CD8-positive, alpha-beta memory T cell (primary cell): Measurements from ENCODE around the gene OR13J1. TPM values are rescaled to one million over a fixed set of nuclear protein-coding genes. Genes with fewer than 3 reads are reported as not detected.
A peak's percentile ranks its signal among the peaks of the same experiment; 100 is the strongest.

Experiments used
- CTCF ChIA-PET: fragments of 350-600 bp; sonication (Branson Sonifier 250); formaldehyde crosslinking; loops from one replicate; lab custom pipeline; 2021; ENCODE audit warnings: antibody characterized with exemption; lab: Charles Lee
- POLR2A ChIA-PET: fragments of 350-600 bp; sonication (Branson Sonifier 250); formaldehyde crosslinking; loops from one replicate; lab custom pipeline; 2021; ENCODE audit warnings: antibody characterized with exemption; lab: Charles Lee
- DNase-seq, 5 donors: peaks; one replicate each; pipeline versions ENCODE4 v3.0.0 to v3.0.0-alpha.2; 2020 to 2022; ENCODE audit warnings: mixed read lengths in 1 of 5
- H3K27ac ChIP-seq: one replicate; pipeline ENCODE4 v1.7.0; 2013; ENCODE audit warnings: low read depth, mild to moderate bottlenecking, low read length, moderate library complexity
- H3K27me3 ChIP-seq: 2 replicates; pipeline ENCODE4 v1.7.0; 2013; ENCODE audit warnings: low read length, mild to moderate bottlenecking; ENCODE audit not compliant: insufficient read depth, poor library complexity, severe bottlenecking
- H3K36me3 ChIP-seq: 2 replicates; pipeline ENCODE4 v1.7.0; 2013; ENCODE audit warnings: mild to moderate bottlenecking, low read length, moderate library complexity; ENCODE audit not compliant: insufficient read depth
- H3K4me1 ChIP-seq: 2 replicates; pipeline ENCODE4 v1.7.0; 2013; ENCODE audit warnings: mild to moderate bottlenecking, low read length, moderate library complexity; ENCODE audit not compliant: insufficient read depth
- H3K4me3 ChIP-seq: 2 replicates; pipeline ENCODE4 v1.7.0; 2013; ENCODE audit warnings: mild to moderate bottlenecking, low read length
- H3K9me3 ChIP-seq: 2 replicates; pipeline ENCODE4 v1.7.0; 2013; ENCODE audit warnings: mild to moderate bottlenecking, low read length
- H3K27ac Mint-ChIP-seq, 8 donors: one replicate each; pipeline ENCODE4 v1.8.0; 2020 to 2021; ENCODE audit warnings: mixed read lengths in 8 of 8, mild to moderate bottlenecking in 6 of 8, inconsistent platforms in 3 of 8, moderate library complexity in 3 of 8
- H3K27me3 Mint-ChIP-seq, 2 donors: one replicate each; pipeline ENCODE4 v1.8.0; 2020 to 2021; ENCODE audit warnings: mixed read lengths in 2 of 2, mild to moderate bottlenecking in 1 of 2, moderate library complexity in 1 of 2
- H3K36me3 Mint-ChIP-seq, 3 donors: one replicate each; pipeline ENCODE4 v1.8.0; 2020 to 2021; ENCODE audit warnings: mixed read lengths in 3 of 3, inconsistent platforms in 1 of 3, mild to moderate bottlenecking in 1 of 3
- H3K4me1 Mint-ChIP-seq, 3 donors: one replicate each; pipeline ENCODE4 v1.8.0; 2020 to 2021; ENCODE audit warnings: mixed read lengths in 3 of 3, inconsistent platforms in 1 of 3, mild to moderate bottlenecking in 1 of 3
- H3K4me3 Mint-ChIP-seq, 7 donors: one replicate each; pipeline ENCODE4 v1.8.0; 2020 to 2021; ENCODE audit warnings: mixed read lengths in 7 of 7, mild to moderate bottlenecking in 6 of 7, moderate library complexity in 4 of 7, inconsistent platforms in 2 of 7
- H3K9me3 Mint-ChIP-seq, 5 donors: one replicate each; pipeline ENCODE4 v1.8.0; 2020 to 2022; ENCODE audit warnings: mixed read lengths in 5 of 5, mild to moderate bottlenecking in 3 of 5, moderate library complexity in 2 of 5, inconsistent platforms in 1 of 5
- polyA plus RNA-seq: library from polyadenylated mRNA; unstranded; fragments of 300-500 nt; fragmentation: Illumina TruSeq; gene quantifications from one replicate; pipeline ENCODE4 v1.2.3, GENCODE V29; 2021
- total RNA-seq, 2 experiments: library from RNA; stranded (reverse); gene quantifications; one replicate each; pipeline ENCODE4 v1.2.3, GENCODE V29; 2021

Gene OR13J1
- total and polyA plus RNA-seq, 3 experiments from 2014 or later = not detected

DNA sequence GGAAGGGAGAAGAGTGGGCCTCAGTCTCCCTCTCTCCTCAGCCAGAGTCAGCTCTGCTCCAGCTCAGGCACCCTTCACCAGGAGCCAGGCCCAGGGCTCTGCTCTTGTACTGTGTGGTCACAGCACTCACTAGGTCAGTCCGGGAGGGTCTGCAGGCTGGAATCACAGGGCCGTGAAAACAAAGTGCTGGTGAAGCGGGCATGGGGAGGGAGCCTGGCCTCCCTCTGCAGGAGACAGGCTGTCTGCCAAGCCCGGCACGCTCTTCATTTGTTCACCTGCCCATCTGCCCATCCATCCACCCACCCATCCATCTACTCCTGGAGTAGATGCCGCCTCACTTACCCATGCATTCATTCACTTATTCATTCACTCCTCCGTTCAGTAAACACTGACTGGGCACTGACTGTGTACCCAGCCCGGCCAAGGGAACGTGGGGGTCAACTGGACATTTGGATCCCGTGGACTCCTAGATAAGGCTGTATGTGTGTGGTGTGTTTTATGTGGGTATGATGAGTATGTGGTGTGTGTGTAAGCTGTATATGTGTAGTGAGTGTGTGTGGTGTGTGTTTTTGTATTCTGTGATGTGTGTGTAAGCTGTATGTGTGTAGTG is 42.7 kb upstream of the OR13J1 start:
- H3K27me3 Mint-ChIP-seq = no peaks in the 10 kb centered on the region
- no peaks in the 10 kb centered on the region for H3K9me3 ChIP-seq
- CTCF ChIA-PET = interaction anchor here (1.1 kb wide), 1 partner anchor 42 kb away, joined by 3 read pairs; no protein-coding TSS in a partner anchor
- no peaks in the 10 kb centered on the region for H3K36me3 ChIP-seq
- H3K4me1 ChIP-seq = peaks cover 48% of the 10 kb centered on the region
- no peak overlapping the region for H3K4me3 ChIP-seq
- no peaks in the 10 kb centered on the region for H3K36me3 Mint-ChIP-seq
- no peak overlapping the region for H3K27ac Mint-ChIP-seq
- no peaks in the 10 kb centered on the region for H3K9me3 Mint-ChIP-seq
- H3K4me1 Mint-ChIP-seq = peaks cover 30 to 45% (median 35%) of the 10 kb centered on the region in 3 donors
- POLR2A ChIA-PET = no interaction called here
- no peak for DNase-seq
- H3K4me3 Mint-ChIP-seq = no peak overlapping the region
- H3K27ac ChIP-seq = no peak overlapping the region
- H3K27me3 ChIP-seq = no peaks in the 10 kb centered on the region

DNA sequence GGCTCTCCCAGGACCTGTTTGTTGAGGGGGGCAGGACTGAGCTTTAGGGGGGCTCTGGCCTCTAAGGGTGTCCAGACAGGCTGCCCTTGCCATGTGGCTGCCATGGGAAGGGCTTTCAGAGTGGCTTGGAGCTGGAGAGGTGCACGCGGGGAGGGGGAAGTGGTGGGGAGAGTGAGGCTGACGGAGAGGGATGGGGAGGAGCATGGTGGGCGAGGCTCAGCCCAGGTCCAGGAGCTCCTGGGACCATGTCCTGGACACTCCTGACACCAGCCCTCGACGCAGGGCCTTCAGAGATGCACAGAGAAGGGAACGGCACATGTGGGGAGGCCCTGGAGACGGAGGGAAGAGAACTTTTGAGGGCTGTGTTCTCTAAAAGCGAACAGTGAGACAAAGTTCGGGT is 41.5 kb upstream of the OR13J1 start:
- Mint-ChIP-seq H3K4me3 (peak overlapping the region in 1 of 7 donors; percentile 34), H3K9me3 (no peaks in the 10 kb centered on the region), H3K36me3 (no peaks in the 10 kb centered on the region), H3K27me3 (no peaks in the 10 kb centered on the region), H3K27ac (peak overlapping the region in 3 of 8 donors; percentile 15 to 55 (median 35)), H3K4me1 (peaks cover 30 to 54% (median 35%) of the 10 kb centered on the region in 3 donors)
- peaks cover 60% of the 10 kb centered on the region for H3K4me1 ChIP-seq
- DNase-seq = no peak
- no peaks in the 10 kb centered on the region for H3K27me3 ChIP-seq
- no peaks in the 10 kb centered on the region for H3K36me3 ChIP-seq
- ChIA-PET POLR2A (interaction anchor here (1.5 kb wide), 1 partner anchor 264 kb away, joined by 3 read pairs; no protein-coding TSS in a partner anchor), CTCF (interaction anchor here (1.1 to 1.7 kb wide), 6 partner anchors 8 to 43 kb away, joined by 3 to 7 read pairs (median 4); no protein-coding TSS in a partner anchor)
- no peak overlapping the region for H3K4me3 ChIP-seq
- peak overlapping the region; percentile 43 for H3K27ac ChIP-seq
- H3K9me3 ChIP-seq = no peaks in the 10 kb centered on the region

DNA sequence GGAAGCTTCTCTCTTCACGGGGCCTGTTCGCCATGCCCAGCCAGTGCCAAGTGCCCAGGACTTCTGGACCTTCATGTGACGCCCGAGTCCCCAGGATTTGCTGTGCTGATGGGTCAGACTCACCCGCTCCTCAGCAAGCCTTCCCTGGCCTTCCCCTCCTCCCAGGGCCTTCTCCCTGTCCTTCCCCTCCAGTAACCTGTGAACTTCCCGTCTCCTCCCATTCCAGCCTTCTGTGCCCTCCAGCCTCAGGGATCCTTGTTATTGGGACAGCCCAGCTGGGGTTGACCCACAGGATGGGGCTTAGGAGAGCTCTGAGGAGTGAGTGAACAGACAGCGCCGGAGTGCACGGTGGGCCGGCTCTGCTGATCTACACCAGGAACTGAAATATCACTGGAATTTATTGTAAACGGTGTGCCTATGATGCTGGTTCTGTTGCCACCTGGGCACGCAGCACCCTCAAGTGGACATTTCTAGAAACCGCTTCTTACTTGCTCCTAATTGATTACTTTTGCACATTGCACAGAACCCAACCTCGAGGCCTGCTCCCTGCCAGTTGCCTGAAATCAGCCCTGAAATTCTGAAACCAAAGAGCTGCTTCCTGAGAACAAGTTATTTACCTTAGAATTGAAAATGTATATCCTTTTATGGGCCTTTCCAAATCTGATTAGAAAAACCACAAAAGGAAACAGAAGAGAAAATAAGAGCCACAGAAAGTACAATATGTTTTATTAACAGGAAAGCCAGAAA is 40.6 kb upstream of the OR13J1 start:
- peaks cover 30 to 56% (median 35%) of the 10 kb centered on the region in 3 donors for H3K4me1 Mint-ChIP-seq
- peak in 2 of 5 donors; percentile 29 to 33 for DNase-seq
- peak overlapping the region; percentile 67 to 97 (median 90) for H3K27ac Mint-ChIP-seq
- no peaks in the 10 kb centered on the region for H3K9me3 Mint-ChIP-seq
- Histone ChIP-seq H3K36me3 (no peaks in the 10 kb centered on the region), H3K27me3 (no peaks in the 10 kb centered on the region), H3K4me3 (peak overlapping the region; percentile 49), H3K27ac (peak overlapping the region; percentile 27), H3K4me1 (peaks cover 61% of the 10 kb centered on the region), H3K9me3 (no peaks in the 10 kb centered on the region)
- ChIA-PET POLR2A (interaction anchor here (1.5 kb wide), 1 partner anchor 263 kb away, joined by 3 read pairs; no protein-coding TSS in a partner anchor), CTCF (interaction anchor here (1.1 to 1.7 kb wide), 6 partner anchors 7 to 34 kb away, joined by 3 to 7 read pairs (median 4); no protein-coding TSS in a partner anchor)
- H3K4me3 Mint-ChIP-seq = peak overlapping the region in 6 of 7 donors; percentile 56 to 81 (median 58)
- H3K36me3 Mint-ChIP-seq = no peaks in the 10 kb centered on the region
- no peaks in the 10 kb centered on the region for H3K27me3 Mint-ChIP-seq

DNA sequence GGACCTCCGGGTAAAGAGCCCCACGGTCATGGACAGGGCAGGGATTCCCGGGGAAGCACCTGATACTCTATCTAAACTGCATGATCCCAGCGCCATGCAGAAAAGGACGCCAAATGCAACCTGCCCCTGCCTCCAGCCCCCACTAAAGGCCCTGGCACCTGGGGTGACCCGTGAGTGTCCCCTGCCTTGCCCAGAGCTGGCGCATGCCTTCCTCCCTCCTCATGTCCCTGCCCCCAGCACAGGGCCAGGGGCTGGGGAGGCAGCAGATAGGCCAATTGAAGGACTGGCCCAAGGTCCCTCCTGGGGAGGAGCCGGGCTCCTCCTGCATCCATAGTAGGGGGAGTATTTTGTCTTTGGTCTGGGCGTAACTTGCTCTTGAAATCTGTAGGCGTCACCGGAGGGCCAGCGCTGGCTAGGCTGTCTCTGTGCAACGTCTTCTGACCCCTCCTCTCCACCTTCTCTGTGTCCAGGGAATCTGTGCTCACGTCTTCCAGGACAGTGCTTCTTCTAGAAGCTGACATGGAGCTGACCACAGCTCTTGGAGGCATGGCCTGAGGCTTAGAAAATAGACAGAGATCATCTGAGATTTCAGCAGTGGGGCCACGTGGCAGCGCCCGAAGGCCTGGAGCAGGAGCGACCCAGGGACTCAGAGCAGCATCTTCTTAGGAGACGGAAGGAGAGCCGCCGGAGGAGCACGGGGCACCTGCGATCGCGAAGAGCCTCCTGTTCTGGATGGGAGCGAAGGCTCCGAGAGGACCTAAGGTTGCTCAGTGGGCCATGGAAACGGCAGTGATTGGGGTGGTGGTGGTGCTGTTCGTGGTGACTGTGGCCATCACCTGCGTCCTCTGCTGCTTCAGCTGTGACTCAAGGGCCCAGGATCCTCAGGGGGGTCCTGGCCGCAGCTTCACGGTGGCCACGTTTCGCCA is 39.7 kb upstream of the OR13J1 start:
- POLR2A ChIA-PET = no interaction called here
- Histone ChIP-seq H3K36me3 (no peaks in the 10 kb centered on the region), H3K9me3 (no peaks in the 10 kb centered on the region), H3K4me3 (peak overlapping the region; percentile 49), H3K4me1 (peaks cover 61% of the 10 kb centered on the region), H3K27ac (peak overlapping the region; percentile 27), H3K27me3 (no peaks in the 10 kb centered on the region)
- Mint-ChIP-seq H3K4me1 (peaks cover 30 to 56% (median 35%) of the 10 kb centered on the region in 3 donors), H3K9me3 (no peaks in the 10 kb centered on the region), H3K36me3 (no peaks in the 10 kb centered on the region), H3K27ac (peak overlapping the region; percentile 42 to 92 (median 66)), H3K4me3 (peak overlapping the region in 1 of 7 donors; percentile 15), H3K27me3 (no peaks in the 10 kb centered on the region)
- CTCF ChIA-PET = interaction anchor here (1.2 to 1.4 kb wide), 3 partner anchors 11 to 35 kb away, joined by 3 to 5 read pairs (median 3); no protein-coding TSS in a partner anchor
- DNase-seq = no peak

DNA sequence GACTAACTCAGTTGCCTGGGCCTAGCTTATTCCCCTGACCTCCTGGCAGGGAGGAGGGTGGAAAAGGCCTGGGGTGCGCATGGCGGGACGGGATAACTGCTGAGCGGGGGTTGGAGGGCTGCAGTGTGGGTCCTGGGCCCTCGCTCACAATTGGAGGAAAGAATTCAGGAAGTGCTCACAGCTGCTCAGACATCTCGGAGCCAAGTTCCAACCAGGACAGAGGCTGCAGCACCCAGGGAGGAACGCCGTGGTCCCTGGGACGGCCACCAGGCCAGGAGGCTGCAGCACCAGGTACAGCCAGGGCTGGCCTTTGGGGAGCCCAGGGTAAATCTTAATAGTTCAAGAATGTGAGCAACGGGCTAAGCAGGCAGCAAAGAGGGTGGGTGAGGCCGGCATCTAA is 39.1 kb upstream of the OR13J1 start, which contains the start of gene SPAAR:
SPAAR (plus strand) TSS at position 217 of the 400 bp plus-strand sequence. CDS start 974 bp downstream, outside the sequence.
- Mint-ChIP-seq H3K36me3 (no peaks in the 10 kb centered on the region), H3K4me3 (peak within 1 kb of the TSS in 1 of 7 donors; percentile 15), H3K9me3 (no peaks in the 10 kb centered on the region), H3K27ac (peak within 1 kb of the TSS; percentile 42 to 92 (median 66)), H3K27me3 (no peaks in the 10 kb centered on the region), H3K4me1 (peaks cover 30 to 56% (median 35%) of the 10 kb centered on the region in 3 donors)
- CTCF ChIA-PET = interaction anchor here (1.2 kb wide), 1 partner anchor 36 kb away, joined by 3 read pairs; no protein-coding TSS in a partner anchor
- POLR2A ChIA-PET = no interaction called here
- Histone ChIP-seq H3K36me3 (no peaks in the 10 kb centered on the region), H3K4me3 (peak within 1 kb of the TSS; percentile 49), H3K4me1 (peaks cover 61% of the 10 kb centered on the region), H3K27ac (peak within 1 kb of the TSS; percentile 20), H3K9me3 (no peaks in the 10 kb centered on the region), H3K27me3 (no peaks in the 10 kb centered on the region)
- DNase-seq = no peak

DNA sequence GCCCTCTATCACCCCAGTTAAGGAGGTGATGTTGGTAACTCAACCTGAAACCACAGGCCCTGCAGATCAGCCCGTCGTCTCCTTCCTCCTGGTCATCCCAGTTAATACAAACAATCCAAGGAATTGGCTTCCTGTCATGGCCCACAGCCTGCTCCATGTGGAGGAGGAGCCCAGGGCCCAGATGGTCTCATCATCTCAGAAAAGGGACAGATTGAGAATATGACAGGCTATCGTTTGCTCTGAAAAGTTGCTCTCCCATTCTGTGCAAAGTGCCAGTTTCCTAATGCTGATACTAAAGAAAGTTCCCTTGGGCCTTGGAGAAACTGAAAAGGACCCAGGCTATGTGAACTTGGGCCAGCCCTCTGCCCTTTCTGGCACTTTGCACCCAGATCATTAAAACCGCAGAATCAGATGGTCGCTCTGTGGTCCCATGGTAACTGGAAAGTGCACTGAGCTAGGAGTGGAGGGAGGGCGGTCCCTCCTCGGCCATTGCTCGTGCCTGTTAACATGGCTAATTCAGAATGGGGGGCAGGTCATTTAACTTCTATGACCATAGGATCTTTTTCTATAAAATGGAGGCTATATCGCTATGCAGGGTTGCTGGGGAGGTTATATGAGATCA is 38.4 kb upstream of the OR13J1 start:
- POLR2A ChIA-PET = no interaction called here
- Mint-ChIP-seq H3K4me1 (peaks cover 30 to 56% (median 35%) of the 10 kb centered on the region in 3 donors), H3K27ac (peak overlapping the region in 5 of 8 donors; percentile 12 to 72 (median 41)), H3K9me3 (no peaks in the 10 kb centered on the region), H3K36me3 (no peaks in the 10 kb centered on the region), H3K4me3 (no peak overlapping the region), H3K27me3 (no peaks in the 10 kb centered on the region)
- Histone ChIP-seq H3K27ac (peak overlapping the region; percentile 20), H3K4me1 (peaks cover 61% of the 10 kb centered on the region), H3K27me3 (no peaks in the 10 kb centered on the region), H3K9me3 (no peaks in the 10 kb centered on the region), H3K36me3 (no peaks in the 10 kb centered on the region), H3K4me3 (peak overlapping the region; percentile 4)
- DNase-seq = no peak
- CTCF ChIA-PET = no interaction called here
